Fibroblast of mammary gland (primary cell): ENCODE measurements around the gene MAP3K20.

Experiments
- DNase-seq: peaks from one replicate; pipeline ENCODE4 v3.0.0-alpha.2; 2010; ENCODE audit warnings: low read depth
- H3K4me3 ChIP-seq: 2 replicates; pipeline ENCODE4 v1.5.1; 2011; ENCODE audit warnings: low read depth, mild to moderate bottlenecking, low read length, moderate library complexity; ENCODE audit not compliant: control insufficient read depth
- CTCF ChIP-seq: conservative IDR thresholded peaks from 2 replicates; pipeline ENCODE4 v1.5.1; 2011; ENCODE audit warnings: low read depth, low read length, inconsistent platforms; ENCODE audit not compliant: control insufficient read depth, insufficient read depth

Gene MAP3K20

GRCh38 chr2:173238385-173238784 is 162.7 kb downstream of the MAP3K20 start:
- TF ChIP-seq CTCF, result no peak
- no peak for DNase-seq
- H3K4me3 ChIP-seq, result no peak overlapping the region

- TF ChIP-seq CTCF, result no peak
- H3K4me3 ChIP-seq, result no peak overlapping the region
- no peak for DNase-seq
Observed at GRCh38 chr2:173238831-173239230, 163.2 kb downstream of the MAP3K20 start.

- no peak for DNase-seq
- no peak overlapping the region for H3K4me3 ChIP-seq
- TF ChIP-seq CTCF, result no peak
Observed at GRCh38 chr2:173239644-173240043, 164.0 kb downstream of the MAP3K20 start.

GRCh38 chr2:173240083-173240482 is 164.4 kb downstream of the MAP3K20 start:
- no peak overlapping the region for H3K4me3 ChIP-seq
- DNase-seq, result no peak
- TF ChIP-seq CTCF, result no peak

- DNase-seq, result no peak
- no peak overlapping the region for H3K4me3 ChIP-seq
- no peak for TF ChIP-seq CTCF
Observed at GRCh38 chr2:173241643-173242042, 166.0 kb downstream of the MAP3K20 start.

- H3K4me3 ChIP-seq, result no peak overlapping the region
- no peak for DNase-seq
- no peak for TF ChIP-seq CTCF
Observed at GRCh38 chr2:173247156-173247555, 171.5 kb downstream of the MAP3K20 start.

GRCh38 chr2:173248381-173248780 is 172.7 kb downstream of the MAP3K20 start:
- DNase-seq, result no peak
- no peak overlapping the region for H3K4me3 ChIP-seq
- TF ChIP-seq CTCF, result no peak
